KBM-7 (cell line): Measurements from ENCODE around the gene SVOP.
"Not testable (repeated sequence)": the region's sequence is repeated elsewhere in the genome, so short reads cannot be mapped to it uniquely, and the experiment has no call there.

Experiments
- DNase-seq: peaks from one replicate; pipeline ENCODE4 v3.0.0-alpha.2; 2015
- in situ Hi-C: fragments of 300-500 bp; cut with MboI; formaldehyde crosslinking; loops from 2 replicates; pipeline ENCODE4 v1.14.3; 2020; ENCODE audit warnings: low sequenced_read_pairs, low pct_unique_long_range_greater_than_20kb, mixed read lengths

Gene SVOP

DNA sequence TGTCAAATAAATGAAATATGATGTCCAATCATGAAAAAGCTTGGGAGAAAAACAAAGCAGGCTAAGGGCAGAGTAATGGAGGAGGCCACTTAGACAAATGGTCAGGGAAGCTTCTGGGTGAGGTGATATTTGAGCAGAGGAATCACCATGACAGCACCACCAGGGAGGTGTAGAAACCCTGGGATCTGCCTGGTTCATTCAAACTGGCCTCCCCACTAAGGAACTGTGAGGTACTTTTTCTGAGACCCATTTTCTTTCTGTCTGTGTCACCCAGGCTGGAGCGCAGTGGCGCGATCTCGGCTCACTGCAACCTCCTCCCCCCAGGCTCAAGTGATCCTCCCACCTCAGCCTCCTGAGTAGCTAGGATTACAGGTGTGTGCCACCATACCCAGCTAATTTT, 155.7 kb downstream of the SVOP start:
- in situ Hi-C loops = no loop called here
- no peak for DNase-seq

DNA sequence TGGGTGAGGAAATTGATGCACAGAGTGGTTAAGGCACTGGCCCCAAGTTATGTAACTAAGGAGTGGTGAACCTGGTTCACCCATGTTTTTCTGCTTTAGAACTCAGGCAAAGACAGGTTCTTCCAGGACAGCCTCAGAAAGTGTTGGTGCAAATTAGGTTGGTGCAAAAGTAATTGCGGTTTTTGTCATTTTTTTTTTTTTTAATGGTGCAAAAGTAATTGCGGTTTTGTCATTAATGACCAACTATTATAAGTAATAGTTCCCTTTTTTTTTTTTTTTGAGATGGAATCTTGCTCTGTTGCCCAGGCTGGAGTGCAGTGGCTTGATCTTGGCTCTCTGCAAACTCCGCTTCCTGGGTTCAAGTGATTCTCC, 158.3 kb downstream of the SVOP start:
- DNase-seq = no peak
- in situ Hi-C loops = no loop called here

DNA sequence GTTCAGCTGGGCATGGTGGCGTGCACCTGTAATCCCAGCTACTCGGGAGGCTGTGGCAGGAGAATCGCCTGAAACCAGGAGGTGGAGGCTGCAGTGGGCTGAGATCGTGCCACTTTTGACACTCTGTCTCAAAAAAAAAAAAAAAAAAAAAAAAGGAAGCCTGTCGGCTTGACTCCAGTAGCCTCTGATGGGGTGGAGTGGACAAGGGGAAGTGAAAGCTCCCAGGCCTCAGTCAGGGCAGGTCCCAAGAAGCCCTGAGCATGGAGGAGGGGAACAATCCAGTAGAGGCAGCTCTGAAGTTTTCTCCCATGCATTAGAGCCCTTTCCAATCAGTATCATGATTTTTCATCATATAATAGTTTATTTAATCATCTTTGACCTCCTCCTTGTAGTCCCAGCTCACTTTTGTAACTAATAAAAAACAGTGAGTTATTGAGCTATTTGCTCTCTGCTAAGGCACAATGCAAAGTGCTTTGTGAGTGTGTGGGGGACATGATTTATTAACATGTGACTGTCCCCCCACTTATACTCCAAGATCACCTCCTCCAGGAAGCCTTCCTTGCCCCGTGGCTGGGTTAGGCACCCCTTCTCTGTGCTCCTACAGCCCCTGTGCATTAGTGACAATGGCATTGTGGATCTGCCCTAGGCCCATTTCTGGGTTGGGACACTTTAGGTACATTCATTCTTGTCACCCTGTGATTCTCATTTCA, 158.8 kb downstream of the SVOP start:
- DNase-seq = peak; percentile 90
- in situ Hi-C loops = no loop called here

DNA sequence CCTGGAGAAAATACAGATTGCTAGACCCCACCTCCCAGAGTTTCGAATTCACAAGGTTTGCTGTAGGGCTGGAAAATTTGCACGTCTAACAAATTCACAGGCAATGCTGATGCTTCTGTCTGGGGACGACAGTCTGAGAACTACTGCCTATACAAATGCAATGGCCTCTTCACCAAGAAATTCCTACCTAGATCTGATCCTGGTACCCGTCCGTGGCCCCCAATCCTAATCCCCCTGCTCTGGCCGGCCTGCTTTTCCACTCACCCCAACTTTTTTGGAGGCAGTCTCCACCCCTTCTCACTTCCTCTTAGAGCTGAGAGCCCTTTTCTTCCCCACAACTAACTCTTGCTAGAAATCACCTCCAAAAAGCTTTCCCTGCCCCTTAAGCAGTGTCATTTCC, 160.4 kb downstream of the SVOP start:
- no peak for DNase-seq
- in situ Hi-C loops = no loop called here

DNA sequence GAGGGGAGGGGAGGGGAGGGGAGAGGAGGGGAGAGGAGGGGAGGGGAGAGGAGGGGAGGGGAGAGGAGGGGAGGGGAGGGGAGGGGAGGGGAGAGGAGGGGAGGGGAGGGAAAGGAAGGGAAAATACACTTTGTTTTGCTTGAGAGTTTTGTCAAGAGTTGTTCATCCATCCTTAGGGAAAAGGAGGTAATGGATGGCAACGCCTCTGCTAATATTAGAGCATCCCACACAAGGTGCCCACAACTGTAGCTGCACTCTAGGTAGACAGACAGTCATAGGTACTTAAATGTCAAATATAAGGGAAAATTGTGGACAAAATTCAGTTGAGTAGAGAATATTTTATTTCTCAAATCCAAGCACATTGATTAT, 161.0 kb downstream of the SVOP start:
- in situ Hi-C loops = no loop called here

DNA sequence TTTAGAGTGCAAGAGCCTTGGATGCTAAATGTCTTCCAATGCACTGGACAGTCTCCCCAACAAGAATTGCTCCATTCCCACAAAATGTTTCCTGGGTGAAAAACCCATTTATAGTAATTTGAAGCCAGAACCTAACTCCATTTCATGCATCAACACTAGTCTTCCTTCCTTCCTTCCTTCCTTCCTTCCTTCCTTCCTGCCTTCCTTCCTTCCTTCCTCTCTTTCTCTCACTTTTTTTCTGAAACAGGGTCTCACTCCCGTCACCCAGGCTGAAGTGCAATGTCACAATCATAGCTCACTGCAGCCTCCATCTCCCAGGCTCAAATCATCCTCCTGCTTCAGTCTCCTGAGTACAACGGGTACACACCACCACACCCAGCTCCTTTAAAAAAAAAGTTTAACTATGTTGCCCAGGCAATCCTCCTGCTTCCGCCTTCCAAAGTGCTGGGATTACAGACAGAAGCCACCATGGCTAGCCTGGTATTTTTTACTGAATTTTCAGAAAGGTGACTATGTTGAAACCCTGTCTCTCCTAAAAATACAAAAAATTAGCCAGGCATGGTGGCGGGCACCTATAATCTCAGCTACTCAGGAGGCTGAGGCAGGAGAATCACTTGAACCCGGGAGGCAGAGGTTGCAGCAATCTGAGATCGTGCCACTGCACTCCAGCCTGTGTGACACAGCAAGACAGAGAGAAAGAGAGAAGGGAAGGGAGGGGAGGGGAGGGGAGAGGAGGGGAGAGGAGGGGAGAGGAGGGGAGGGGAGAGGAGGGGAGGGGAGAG, 161.5 kb downstream of the SVOP start:
- DNase-seq, in situ Hi-C loops: not testable (repeated sequence)

More for the DNA sequence above, 161.0 kb downstream of the SVOP start:
- no peak for DNase-seq

DNA sequence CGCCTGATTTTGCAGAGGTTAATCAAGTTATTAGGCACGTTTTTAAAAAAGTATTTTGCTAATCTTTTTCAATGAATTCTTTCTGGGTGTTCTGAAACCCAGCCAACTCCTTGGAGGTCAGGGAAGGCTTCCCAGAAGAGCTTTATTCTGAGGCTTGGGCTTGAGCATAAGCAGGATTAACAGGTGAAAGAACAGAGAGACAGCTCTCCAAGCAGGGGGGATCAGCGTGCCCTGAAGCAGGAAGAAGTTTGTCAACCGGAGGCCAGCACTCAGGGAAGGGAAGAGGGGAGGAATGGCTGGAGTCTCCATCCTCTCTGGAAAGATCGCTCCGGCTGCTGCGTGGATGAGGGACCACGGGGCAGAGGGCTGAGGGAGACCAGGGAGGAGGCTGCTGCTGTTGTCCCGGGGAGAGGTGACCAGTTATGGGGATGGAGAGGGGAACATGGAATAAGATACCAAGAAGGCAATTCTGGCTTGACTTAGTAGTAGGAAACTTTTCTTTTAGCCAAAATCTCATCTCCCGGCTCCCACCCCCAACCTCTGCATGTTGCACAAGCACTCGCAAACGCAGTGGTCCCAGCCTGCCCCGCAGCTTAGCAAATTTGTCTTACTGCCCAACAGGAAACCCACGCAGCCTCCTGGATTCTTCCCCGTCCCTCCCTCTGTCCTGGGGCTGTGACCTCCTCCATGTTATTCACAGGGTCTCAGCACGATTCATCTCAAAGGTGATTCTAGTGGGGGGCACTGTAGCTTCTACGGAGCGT, 162.4 kb downstream of the SVOP start:
- DNase-seq = no peak
- in situ Hi-C loops = no loop called here
